ENCODE measurements around the gene RBM17. TPM values are rescaled to one million over a fixed set of nuclear protein-coding genes. Genes with fewer than 3 reads are reported as not detected.
"Not testable (repeated sequence)": the region's sequence is repeated elsewhere in the genome, so short reads cannot be mapped to it uniquely, and the experiment has no call there.

Gene RBM17
- polyA plus RNA-seq, 1 experiment = 28.9 TPM

GRCh38 chr10:6058682-6059475, 30.0 kb upstream of the RBM17 start:
- no peaks in the 10 kb centered on the region for H3K36me3 ChIP-seq (ENCODE audit: control insufficient read depth, insufficient read depth, low read length)
- ChIA-PET POLR2A (no interaction called here), CTCF (interaction anchor here (0.5 kb wide), 1 partner anchor 64 kb away, joined by 3 read pairs; no protein-coding TSS in a partner anchor)
- H3K27me3 ChIP-seq (ENCODE audit: control insufficient read depth, insufficient read depth, low read length) = no peaks in the 10 kb centered on the region; the same call in 1 of the 2 replicates
- no peak for TF ChIP-seq CTCF (IDR thresholded peaks at IDR 0.05; ENCODE audit: insufficient read depth, low read depth, low read length)
- no peak for DNase-seq (ENCODE audit: low read depth)
- no peak overlapping the region for H3K4me3 ChIP-seq (ENCODE audit: low read depth, low read length)

DNA sequence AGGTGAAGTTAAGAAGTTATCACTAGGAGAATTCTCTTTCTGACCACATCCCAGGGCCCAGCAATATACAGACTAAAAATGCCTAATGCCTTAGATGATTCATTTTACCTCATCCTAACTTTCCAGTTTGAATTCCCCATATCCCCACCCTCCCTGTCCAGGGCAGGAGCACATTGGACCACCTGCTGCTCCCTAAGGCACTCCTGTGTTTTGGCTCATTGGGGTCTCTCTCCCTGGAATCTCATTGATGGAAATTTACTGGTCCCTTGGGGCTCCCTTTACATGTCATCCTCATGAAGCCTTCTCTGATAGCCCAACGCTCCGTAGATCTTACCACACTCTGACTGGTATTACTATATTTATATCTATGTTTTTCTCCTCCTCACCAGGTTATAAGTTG, 29.3 kb upstream of the RBM17 start:
- no peak for DNase-seq (ENCODE audit: low read depth)
- TF ChIP-seq CTCF (IDR thresholded peaks at IDR 0.05; ENCODE audit: insufficient read depth, low read depth, low read length) = no peak
- POLR2A ChIA-PET = no interaction called here
- CTCF ChIA-PET = interaction anchor here (1.0 kb wide), 1 partner anchor 9 kb away, joined by 3 read pairs; no protein-coding TSS in a partner anchor
- H3K4me3 ChIP-seq (ENCODE audit: low read depth, low read length) = no peak overlapping the region
- H3K27me3 ChIP-seq (ENCODE audit: control insufficient read depth, insufficient read depth, low read length) = no peaks in the 10 kb centered on the region; the same call in 1 of the 2 replicates
- no peaks in the 10 kb centered on the region for H3K36me3 ChIP-seq (ENCODE audit: control insufficient read depth, insufficient read depth, low read length)

DNA sequence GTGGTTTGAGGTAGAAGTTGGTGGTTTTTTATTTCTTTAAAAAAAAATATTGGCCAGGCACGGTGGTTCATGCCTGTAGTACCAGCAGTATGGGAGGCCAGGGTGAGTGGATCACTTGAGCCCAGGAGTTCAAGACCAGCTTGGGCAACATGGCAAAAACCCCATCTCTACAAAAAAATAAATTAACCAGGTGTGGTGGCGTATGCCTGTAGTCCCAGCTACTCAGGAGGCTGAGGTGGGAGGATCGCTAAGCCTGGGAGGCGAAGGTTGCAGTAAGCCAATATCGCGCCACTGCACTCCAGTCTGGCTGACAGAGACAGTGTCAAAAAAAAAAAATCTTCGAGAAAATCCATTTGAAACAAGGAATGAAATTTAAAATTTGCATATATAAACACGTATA, 27.8 kb upstream of the RBM17 start:
- ChIA-PET POLR2A (no interaction called here), CTCF (interaction anchor here (0.7 to 1.4 kb wide), 3 partner anchors 13 to 32 kb away, joined by 3 to 7 read pairs (median 3); no protein-coding TSS in a partner anchor)
- DNase-seq (ENCODE audit: low read depth) = no peak
- H3K27me3 ChIP-seq (ENCODE audit: control insufficient read depth, insufficient read depth, low read length) = no peaks in the 10 kb centered on the region; the same call in 1 of the 2 replicates
- no peaks in the 10 kb centered on the region for H3K36me3 ChIP-seq (ENCODE audit: control insufficient read depth, insufficient read depth, low read length)
- H3K4me3 ChIP-seq (ENCODE audit: low read depth, low read length) = no peak overlapping the region
- no peak for TF ChIP-seq CTCF (IDR thresholded peaks at IDR 0.05; ENCODE audit: insufficient read depth, low read depth, low read length)

- Histone ChIP-seq H3K36me3 (ENCODE audit: control insufficient read depth, insufficient read depth, low read length) (no peaks in the 10 kb centered on the region), H3K4me3 (ENCODE audit: low read depth, low read length) (no peak within 1 kb of the TSS), H3K27me3 (ENCODE audit: control insufficient read depth, insufficient read depth, low read length) (no peaks in the 10 kb centered on the region; the same call in 1 of the 2 replicates)
- ChIA-PET CTCF (interaction anchor here (1.4 kb wide), 1 partner anchor 24 kb away, joined by 7 read pairs; no protein-coding TSS in a partner anchor), POLR2A (no interaction called here)
- no peak for DNase-seq (ENCODE audit: low read depth)
- no peak for TF ChIP-seq CTCF (IDR thresholded peaks at IDR 0.05; ENCODE audit: insufficient read depth, low read depth, low read length)
Observed at GRCh38 chr10:6062101-6062771, 26.6 kb upstream of the RBM17 start, which contains the start of gene IL2RA. IL2RA (minus strand) TSS chr10:6062367; CDS start chr10:6062151, 216 bp downstream.

GRCh38 chr10:6064119-6064518, 24.7 kb upstream of the RBM17 start:
- no peak overlapping the region for H3K4me3 ChIP-seq (ENCODE audit: low read depth, low read length)
- peaks cover 4% of the 10 kb centered on the region for H3K27me3 ChIP-seq (ENCODE audit: control insufficient read depth, insufficient read depth, low read length)
- no peaks in the 10 kb centered on the region for H3K36me3 ChIP-seq (ENCODE audit: control insufficient read depth, insufficient read depth, low read length)
- ChIA-PET POLR2A (no interaction called here), CTCF (interaction anchor here (1.2 kb wide), 1 partner anchor 102 kb away, joined by 3 read pairs; no protein-coding TSS in a partner anchor)
- DNase-seq (ENCODE audit: low read depth) = no peak
- no peak for TF ChIP-seq CTCF (IDR thresholded peaks at IDR 0.05; ENCODE audit: insufficient read depth, low read depth, low read length)

- DNase-seq (ENCODE audit: low read depth); POLR2A ChIA-PET: not testable (repeated sequence)
Observed at GRCh38 chr10:6064726-6065125, 24.1 kb upstream of the RBM17 start.

More at GRCh38 chr10:6064726-6065125, 24.1 kb upstream of the RBM17 start:
- H3K4me3 ChIP-seq (ENCODE audit: low read depth, low read length); H3K36me3 ChIP-seq (ENCODE audit: control insufficient read depth, insufficient read depth, low read length); H3K27me3 ChIP-seq (ENCODE audit: control insufficient read depth, insufficient read depth, low read length); CTCF ChIA-PET: not testable (repeated sequence)

Data from BJ (cell line).